GM12878 (cell line): ENCODE data around the gene PGA4. TPM values are rescaled to one million over a fixed set of nuclear protein-coding genes. Genes with fewer than 3 reads are reported as not detected.

ENCODE experiments used
- ATAC-seq: fragments of 200-7000 bp; cut with Tn5 transposase; 3 replicates; pipeline ENCODE4 v1.9.1; 2020; ENCODE audit warnings: mild to moderate bottlenecking, moderate library complexity
- BruUV-seq: library from RNA; stranded (reverse); fragments of 400-500 nt; replicated peaks from 2 replicates; lab custom pipeline; 2021; lab: Mats Ljungman, UMichigan
- CTCF ChIA-PET: fragments of 300-600 bp; sonication (Branson Sonifier 250); formaldehyde crosslinking; extraction: SDS; loops from one replicate; lab custom pipeline; 2021; ENCODE audit warnings: inconsistent platforms; lab: Yijun Ruan, JAX
- POLR2A ChIA-PET: fragments of 350-600 bp; formaldehyde crosslinking; extraction: SDS; loops from one replicate; lab custom pipeline; 2021; ENCODE audit warnings: inconsistent platforms; lab: Charles Lee
- RAD21 ChIA-PET: fragments of 300-600 bp; sonication (Branson Sonifier 250); formaldehyde crosslinking; loops from one replicate; lab custom pipeline; 2023; ENCODE audit warnings: antibody characterized with exemption; ENCODE audit not compliant: unreplicated experiment; lab: Charles Lee
- SMC1A ChIA-PET: fragments of 300-600 bp; sonication (Branson Sonifier 250); formaldehyde crosslinking; loops from one replicate; lab custom pipeline; 2023; ENCODE audit not compliant: unreplicated experiment, uncharacterized antibody; lab: Charles Lee
- DNase-seq: peaks from one replicate; pipeline ENCODE4 v3.0.0-alpha.2; 2011; ENCODE audit warnings: low read depth, low spot score
- FAIRE-seq: peaks from 3 replicates; lab custom pipeline; 2011; peaks lifted over from hg19 to GRCh38; lab: Jason Lieb, UNC
- H2AFZ ChIP-seq: 2 replicates; pipeline ENCODE4 v1.6.0; 2011; ENCODE audit warnings: low read depth, low read length, control low read depth; ENCODE audit not compliant: control insufficient read depth
- H3K27ac ChIP-seq: 2 replicates; pipeline ENCODE4 v1.5.1; 2011; ENCODE audit warnings: control low read depth; ENCODE audit not compliant: control insufficient read depth, insufficient read depth
- H3K27me3 ChIP-seq, 2 experiments: replicated peaks in 1 of 2; 2 replicates each; pipeline versions ENCODE4 v1.6.0 to v1.6.1; 2011; ENCODE audit warnings: low read length in 1 of 2; ENCODE audit not compliant: control insufficient read depth in 2 of 2, insufficient read depth in 2 of 2
- H3K36me3 ChIP-seq, 2 experiments: 2 replicates each; pipeline ENCODE4 v1.5.1; 2011; ENCODE audit warnings: low read length in 1 of 2; ENCODE audit not compliant: control insufficient read depth in 2 of 2, insufficient read depth in 2 of 2
- H3K4me1 ChIP-seq: 2 replicates; pipeline ENCODE4 v1.6.1; 2011; ENCODE audit warnings: mild to moderate bottlenecking, low read length, moderate library complexity, mixed read lengths; ENCODE audit not compliant: control insufficient read depth, insufficient read depth
- H3K4me2 ChIP-seq: 2 replicates; pipeline ENCODE4 v1.6.0; 2011; ENCODE audit warnings: control low read depth; ENCODE audit not compliant: control insufficient read depth, insufficient read depth
- H3K4me3 ChIP-seq: fragments of 200-600 bp; sonication (generic); 2 replicates; pipeline ENCODE4 v1.5.1; 2016
- H3K79me2 ChIP-seq: 2 replicates; pipeline ENCODE4 v1.6.0; 2011; ENCODE audit warnings: low read length; ENCODE audit not compliant: control insufficient read depth, insufficient read depth
- H3K9ac ChIP-seq: 2 replicates; pipeline ENCODE4 v1.8.0; 2011; ENCODE audit warnings: low read length, control low read depth, mixed read lengths; ENCODE audit not compliant: control insufficient read depth, insufficient read depth
- H3K9me3 ChIP-seq: replicated peaks from 3 replicates; pipeline ENCODE4 v1.5.1; 2011; ENCODE audit warnings: mild to moderate bottlenecking, low read length; ENCODE audit not compliant: control insufficient read depth, insufficient read depth
- H4K20me1 ChIP-seq: 2 replicates; pipeline ENCODE4 v1.6.0; 2011; ENCODE audit not compliant: control insufficient read depth, insufficient read depth
- ASH2L ChIP-seq: fragments of 300-600, 200-600 bp; sonication (generic); IDR thresholded peaks from 2 replicates; pipeline ENCODE4 v1.6.1; 2017; ENCODE audit warnings: low read depth, mild to moderate bottlenecking, borderline replicate concordance
- BACH1 ChIP-seq: fragments of 450-650 bp; IDR thresholded peaks from 2 replicates; pipeline ENCODE4 v1.6.1; 2017; ENCODE audit warnings: mild to moderate bottlenecking, borderline replicate concordance
- CBFB ChIP-seq: IDR thresholded peaks from 2 replicates; pipeline ENCODE4 v1.6.1; 2016; ENCODE audit warnings: antibody characterized with exemption, low read depth
- DPF2 ChIP-seq: fragments of 450-650 bp; IDR thresholded peaks from 2 replicates; pipeline ENCODE4 v1.6.1; 2017; ENCODE audit warnings: mild to moderate bottlenecking
- GATAD2B ChIP-seq: fragments of 450-650 bp; conservative IDR thresholded peaks from 2 replicates; pipeline ENCODE4 v1.6.1; 2017; ENCODE audit warnings: low read depth, mild to moderate bottlenecking, moderate library complexity
- MTA3 ChIP-seq: IDR thresholded peaks from 2 replicates; pipeline ENCODE4 v1.6.1; 2012; ENCODE audit warnings: low read length, inconsistent platforms, borderline replicate concordance
- MYB ChIP-seq: fragments of 150-350 bp; IDR thresholded peaks from 2 replicates; pipeline ENCODE4 v1.6.1; 2014; ENCODE audit warnings: mild to moderate bottlenecking, low read depth, low read length, borderline replicate concordance
- NFYA ChIP-seq: IDR thresholded peaks from 2 replicates; pipeline ENCODE4 v1.6.1; 2011; ENCODE audit warnings: low read depth, mild to moderate bottlenecking, low read length, improper control_type of control experiment, borderline replicate concordance
- SIX5 ChIP-seq: IDR thresholded peaks from 2 replicates; pipeline ENCODE4 v1.6.1; 2011; ENCODE audit warnings: mild to moderate bottlenecking, low read depth, low read length, moderate library complexity; ENCODE audit not compliant: severe bottlenecking
- SPI1 ChIP-seq: IDR thresholded peaks from 2 replicates; pipeline ENCODE4 v1.6.1; 2011; ENCODE audit warnings: low read depth, mild to moderate bottlenecking, low read length, moderate library complexity, borderline replicate concordance; ENCODE audit not compliant: insufficient read depth
- SRF ChIP-seq, 2 experiments: IDR thresholded peaks; 2 replicates each; pipeline ENCODE4 v1.6.1; 2011; ENCODE audit warnings: low read depth in 2 of 2, low read length in 2 of 2, mild to moderate bottlenecking in 1 of 2, moderate library complexity in 1 of 2
- STAT3 ChIP-seq: IDR thresholded peaks from 2 replicates; pipeline ENCODE4 v1.6.1; 2011; ENCODE audit warnings: low read depth, low read length, improper control_type of control experiment
- SUZ12 ChIP-seq: fragments of 200-600 bp; sonication (generic); IDR thresholded peaks from one replicate; pipeline ENCODE4 v1.6.1; 2018; ENCODE audit warnings: antibody characterized with exemption, mild to moderate bottlenecking; ENCODE audit not compliant: unreplicated experiment
- WRNIP1 ChIP-seq: IDR thresholded peaks from 2 replicates; pipeline ENCODE4 v1.6.1; 2011; ENCODE audit warnings: low read depth, low read length, improper control_type of control experiment, borderline replicate concordance
- ZBED1 ChIP-seq: IDR thresholded peaks from 2 replicates; pipeline ENCODE4 v1.6.1; 2016; ENCODE audit warnings: borderline replicate concordance
- WGBS: methylation state at CpG from one replicate; pipeline ENCODE4 v1.1.6; 2016; ENCODE audit warnings: low lambda C conversion rate; ENCODE audit not compliant: insufficient replicate concordance, insufficient coverage; ENCODE audit errors: missing lambda C conversion rate; 5-methylcytosine and 5-hydroxymethylcytosine counted together
- in situ Hi-C: fragments of 300-500 bp; cut with MboI; formaldehyde crosslinking; loops from 9 replicates; pipeline ENCODE4 v1.14.3; 2018; ENCODE audit warnings: mixed read lengths
- intact Hi-C: fragments of 100-400 bp; cut with micrococcal nuclease; formaldehyde crosslinking; loops from one replicate; pipeline ENCODE4 v1.14.2; 2022; ENCODE audit not compliant: unreplicated experiment
- polyA plus RNA-seq, 11 experiments: library from polyadenylated mRNA; depleted of rRNA in 4 of 11; unstranded in 6 of 11; stranded (reverse) in 5 of 11; fragments of >200 nt; fragmentation: Nextera tagmentation in 4 of 11; fragmentation: Illumina TruSeq in 1 of 11; extraction: Ambion mirVana in 4 of 11; extraction: Trizol in 1 of 11; gene quantifications; 1 replicate in 1 of 11; 2 replicates in 10 of 11; pipeline versions ENCODE4 v1.2.1 to v1.2.3, GENCODE V29; 2011 to 2016; ENCODE audit warnings: inconsistent platforms in 2 of 11, missing spikeins in 2 of 11, low read depth in 1 of 11
- total RNA-seq, 4 experiments: library from RNA; depleted of rRNA in 3 of 4; stranded (reverse); fragments of >200 nt in 3 of 4; fragmentation: Illumina TruSeq in 1 of 4; extraction: Trizol in 1 of 4; gene quantifications; 2 replicates each; pipeline versions ENCODE4 v1.2.1 to v1.2.3, GENCODE V29; 2013 to 2021
- TF ChIP-seq, protein P1 (sequence below): fragments of 450-650 bp; IDR thresholded peaks from 2 replicates; pipeline ENCODE4 v1.6.1; 2017; ENCODE audit warnings: mild to moderate bottlenecking, low read depth, inconsistent platforms; ENCODE audit not compliant: poor library complexity, severe bottlenecking
- TF ChIP-seq, protein P2 (sequence below): fragments of 450-650 bp; IDR thresholded peaks from 2 replicates; pipeline ENCODE4 v1.6.1; 2017; ENCODE audit warnings: mild to moderate bottlenecking, moderate library complexity
- TF ChIP-seq, protein P3 (sequence below): IDR thresholded peaks from 2 replicates; pipeline ENCODE4 v1.6.1; 2012; ENCODE audit warnings: low read depth, low read length, improper control_type of control experiment

The PGA4 gene
- total and polyA plus RNA-seq, 10 of the 15 experiments (the other 5 are each of a cell fraction or from before 2014, with no cell fraction given): not detected

DNA sequence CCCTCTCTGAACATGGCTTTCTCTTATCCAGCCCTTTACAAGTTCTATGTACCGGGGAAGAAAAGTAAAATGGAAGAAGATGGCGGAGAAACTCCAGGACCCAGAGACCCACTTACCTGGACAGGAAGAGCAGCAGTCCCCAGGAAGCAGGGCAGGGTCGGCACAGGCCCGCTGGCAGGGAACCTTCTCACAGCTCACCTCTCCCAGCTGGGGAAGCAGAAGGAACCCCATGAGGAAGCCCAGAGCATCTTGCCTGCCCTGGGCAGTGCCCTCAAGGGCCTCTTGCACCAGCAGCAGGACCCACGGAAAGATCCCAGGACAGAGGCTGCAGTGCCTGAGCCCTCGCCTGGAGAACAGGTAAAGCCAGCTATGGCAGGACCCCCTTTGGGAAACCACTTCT lies 42.2 kb downstream of the PGA4 start:
- RAD21 ChIA-PET: no interaction called here
- SMC1A ChIA-PET: interaction anchor here (2.3 kb wide), 1 partner anchor 121 kb away, joined by 5 read pairs; no protein-coding TSS in a partner anchor
- FAIRE-seq (no peak), DNase-seq (no peak), ATAC-seq (no peak)
- Histone ChIP-seq H3K4me1 (no peaks in the 10 kb centered on the region), H3K9me3 (no peaks in the 10 kb centered on the region), H3K27ac (no peak overlapping the region), H3K4me3 (no peak overlapping the region), H3K27me3 (no peaks in the 10 kb centered on the region), H3K36me3 (no peaks in the 10 kb centered on the region; a peak in 1 of 4 replicates), H2AFZ (no peak overlapping the region), H3K4me2 (no peak overlapping the region), H3K9ac (no peak overlapping the region), H3K79me2 (no peaks in the 10 kb centered on the region), H4K20me1 (no peaks in the 10 kb centered on the region)
- intact Hi-C loops (no loop called here), in situ Hi-C loops (no loop called here)
- BruUV-seq: no TSS peak
- POLR2A ChIA-PET: no interaction called here
- CTCF ChIA-PET: interaction anchor here (1.0 to 1.1 kb wide), 2 partner anchors 11 to 72 kb away, joined by 3 read pairs; no protein-coding TSS in a partner anchor
- WGBS: 37% methylated on average over 6 of the region's 6 CpGs
- TF ChIP-seq MTA3: no peak
- no peak for TF ChIP-seq SIX5
- no peak for TF ChIP-seq NFYA
- no peak for TF ChIP-seq SPI1
- TF ChIP-seq, protein P1, sequence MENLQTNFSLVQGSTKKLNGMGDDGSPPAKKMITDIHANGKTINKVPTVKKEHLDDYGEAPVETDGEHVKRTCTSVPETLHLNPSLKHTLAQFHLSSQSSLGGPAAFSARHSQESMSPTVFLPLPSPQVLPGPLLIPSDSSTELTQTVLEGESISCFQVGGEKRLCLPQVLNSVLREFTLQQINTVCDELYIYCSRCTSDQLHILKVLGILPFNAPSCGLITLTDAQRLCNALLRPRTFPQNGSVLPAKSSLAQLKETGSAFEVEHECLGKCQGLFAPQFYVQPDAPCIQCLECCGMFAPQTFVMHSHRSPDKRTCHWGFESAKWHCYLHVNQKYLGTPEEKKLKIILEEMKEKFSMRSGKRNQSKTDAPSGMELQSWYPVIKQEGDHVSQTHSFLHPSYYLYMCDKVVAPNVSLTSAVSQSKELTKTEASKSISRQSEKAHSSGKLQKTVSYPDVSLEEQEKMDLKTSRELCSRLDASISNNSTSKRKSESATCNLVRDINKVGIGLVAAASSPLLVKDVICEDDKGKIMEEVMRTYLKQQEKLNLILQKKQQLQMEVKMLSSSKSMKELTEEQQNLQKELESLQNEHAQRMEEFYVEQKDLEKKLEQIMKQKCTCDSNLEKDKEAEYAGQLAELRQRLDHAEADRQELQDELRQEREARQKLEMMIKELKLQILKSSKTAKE: no peak
- no peak for TF ChIP-seq MYB
- TF ChIP-seq GATAD2B: no peak
- no peak for TF ChIP-seq SUZ12
- TF ChIP-seq, protein P2, sequence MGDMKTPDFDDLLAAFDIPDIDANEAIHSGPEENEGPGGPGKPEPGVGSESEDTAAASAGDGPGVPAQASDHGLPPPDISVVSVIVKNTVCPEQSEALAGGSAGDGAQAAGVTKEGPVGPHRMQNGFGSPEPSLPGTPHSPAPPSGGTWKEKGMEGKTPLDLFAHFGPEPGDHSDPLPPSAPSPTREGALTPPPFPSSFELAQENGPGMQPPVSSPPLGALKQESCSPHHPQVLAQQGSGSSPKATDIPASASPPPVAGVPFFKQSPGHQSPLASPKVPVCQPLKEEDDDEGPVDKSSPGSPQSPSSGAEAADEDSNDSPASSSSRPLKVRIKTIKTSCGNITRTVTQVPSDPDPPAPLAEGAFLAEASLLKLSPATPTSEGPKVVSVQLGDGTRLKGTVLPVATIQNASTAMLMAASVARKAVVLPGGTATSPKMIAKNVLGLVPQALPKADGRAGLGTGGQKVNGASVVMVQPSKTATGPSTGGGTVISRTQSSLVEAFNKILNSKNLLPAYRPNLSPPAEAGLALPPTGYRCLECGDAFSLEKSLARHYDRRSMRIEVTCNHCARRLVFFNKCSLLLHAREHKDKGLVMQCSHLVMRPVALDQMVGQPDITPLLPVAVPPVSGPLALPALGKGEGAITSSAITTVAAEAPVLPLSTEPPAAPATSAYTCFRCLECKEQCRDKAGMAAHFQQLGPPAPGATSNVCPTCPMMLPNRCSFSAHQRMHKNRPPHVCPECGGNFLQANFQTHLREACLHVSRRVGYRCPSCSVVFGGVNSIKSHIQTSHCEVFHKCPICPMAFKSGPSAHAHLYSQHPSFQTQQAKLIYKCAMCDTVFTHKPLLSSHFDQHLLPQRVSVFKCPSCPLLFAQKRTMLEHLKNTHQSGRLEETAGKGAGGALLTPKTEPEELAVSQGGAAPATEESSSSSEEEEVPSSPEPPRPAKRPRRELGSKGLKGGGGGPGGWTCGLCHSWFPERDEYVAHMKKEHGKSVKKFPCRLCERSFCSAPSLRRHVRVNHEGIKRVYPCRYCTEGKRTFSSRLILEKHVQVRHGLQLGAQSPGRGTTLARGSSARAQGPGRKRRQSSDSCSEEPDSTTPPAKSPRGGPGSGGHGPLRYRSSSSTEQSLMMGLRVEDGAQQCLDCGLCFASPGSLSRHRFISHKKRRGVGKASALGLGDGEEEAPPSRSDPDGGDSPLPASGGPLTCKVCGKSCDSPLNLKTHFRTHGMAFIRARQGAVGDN: no peak
- TF ChIP-seq BACH1: no peak
- TF ChIP-seq, protein P3, sequence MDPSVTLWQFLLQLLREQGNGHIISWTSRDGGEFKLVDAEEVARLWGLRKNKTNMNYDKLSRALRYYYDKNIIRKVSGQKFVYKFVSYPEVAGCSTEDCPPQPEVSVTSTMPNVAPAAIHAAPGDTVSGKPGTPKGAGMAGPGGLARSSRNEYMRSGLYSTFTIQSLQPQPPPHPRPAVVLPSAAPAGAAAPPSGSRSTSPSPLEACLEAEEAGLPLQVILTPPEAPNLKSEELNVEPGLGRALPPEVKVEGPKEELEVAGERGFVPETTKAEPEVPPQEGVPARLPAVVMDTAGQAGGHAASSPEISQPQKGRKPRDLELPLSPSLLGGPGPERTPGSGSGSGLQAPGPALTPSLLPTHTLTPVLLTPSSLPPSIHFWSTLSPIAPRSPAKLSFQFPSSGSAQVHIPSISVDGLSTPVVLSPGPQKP: no peak
- no peak for TF ChIP-seq ASH2L
- no peak for TF ChIP-seq ZBED1
- TF ChIP-seq STAT3: no peak
- TF ChIP-seq DPF2: no peak
- no peak for TF ChIP-seq SRF (IDR thresholded peaks at IDR 0.05; ENCODE audit: low read depth in 2 of 2, low read length in 2 of 2)
- TF ChIP-seq CBFB: no peak
- TF ChIP-seq WRNIP1: no peak
